CD14-positive monocyte (primary cell): ENCODE results near the gene IKZF2. TPM values are rescaled to one million over a fixed set of nuclear protein-coding genes. Genes with fewer than 3 reads are reported as not detected.

Source experiments
- DNase-seq, 3 donors: peaks; one replicate each; pipeline ENCODE4 v3.0.0-alpha.2; 2011 to 2022
- H2AFZ ChIP-seq: 2 replicates; pipeline ENCODE4 v1.6.0; 2012; ENCODE audit warnings: mild to moderate bottlenecking, low read depth, low read length, inconsistent platforms; ENCODE audit not compliant: insufficient read depth, poor library complexity, severe bottlenecking
- H3K27ac ChIP-seq, 2 donors: 1 replicate in 1 of 2; 2 replicates in 1 of 2; pipeline ENCODE4 v1.5.1; 2012 to 2013; ENCODE audit warnings: low read length in 2 of 2, control low read depth in 1 of 2, inconsistent platforms in 1 of 2, low read depth in 1 of 2, mild to moderate bottlenecking in 1 of 2
- H3K27me3 ChIP-seq, 2 donors: one replicate each; pipeline versions ENCODE4 v1.6.0 to v1.6.1; 2011 to 2013; ENCODE audit warnings: low read length in 2 of 2; ENCODE audit not compliant: control insufficient read depth in 2 of 2, insufficient read depth in 2 of 2
- H3K36me3 ChIP-seq, 2 donors: replicated peaks in 1 of 2; 1 replicate in 1 of 2; 2 replicates in 1 of 2; pipeline versions ENCODE4 v1.5.1 to v1.6.1; 2012 to 2013; ENCODE audit warnings: low read length in 2 of 2, control low read depth in 1 of 2, inconsistent platforms in 1 of 2, mild to moderate bottlenecking in 1 of 2; ENCODE audit not compliant: insufficient read depth in 2 of 2, control insufficient read depth in 1 of 2
- H3K4me1 ChIP-seq, 2 donors: 1 replicate in 1 of 2; 2 replicates in 1 of 2; pipeline versions ENCODE4 v1.5.1 to v1.6.1; 2012 to 2013; ENCODE audit warnings: low read length in 2 of 2, control low read depth in 1 of 2, inconsistent platforms in 1 of 2, mild to moderate bottlenecking in 1 of 2, moderate library complexity in 1 of 2; ENCODE audit not compliant: insufficient read depth in 2 of 2, control insufficient read depth in 1 of 2
- H3K4me2 ChIP-seq: replicated peaks from 2 replicates; pipeline ENCODE3; 2012; ENCODE audit warnings: low read length, moderate library complexity, mild to moderate bottlenecking; ENCODE audit not compliant: poor library complexity, severe bottlenecking; ENCODE audit errors: extremely low read depth
- H3K4me3 ChIP-seq, 3 experiments: fragments of 200-600 bp in 1 of 3; sonication (generic) in 1 of 3; replicated peaks in 1 of 3; 1 replicate in 2 of 3; 2 replicates in 1 of 3; pipeline ENCODE4 v1.5.1; 2011 to 2013; ENCODE audit warnings: low read length in 3 of 3, mild to moderate bottlenecking in 3 of 3, control low read depth in 2 of 3, low read depth in 2 of 3, inconsistent platforms in 1 of 3, moderate library complexity in 1 of 3
- H3K79me2 ChIP-seq: 2 replicates; pipeline ENCODE4 v1.6.0; 2012; ENCODE audit warnings: mild to moderate bottlenecking, control low read depth, inconsistent platforms, low read length, moderate library complexity; ENCODE audit not compliant: insufficient read depth
- H3K9ac ChIP-seq: 2 replicates; pipeline ENCODE4 v1.6.0; 2017; ENCODE audit warnings: low read length, mild to moderate bottlenecking; ENCODE audit not compliant: insufficient read depth, poor library complexity, severe bottlenecking
- H3K9me3 ChIP-seq, 2 donors: replicated peaks in 1 of 2; 1 replicate in 1 of 2; 2 replicates in 1 of 2; pipeline versions ENCODE4 v1.5.1 to v1.6.1; 2012 to 2013; ENCODE audit warnings: low read length in 2 of 2, control low read depth in 1 of 2; ENCODE audit not compliant: control insufficient read depth in 1 of 2, insufficient read depth in 1 of 2
- H4K20me1 ChIP-seq: 2 replicates; pipeline ENCODE4 v1.6.0; 2012; ENCODE audit warnings: mild to moderate bottlenecking, low read length, control low read depth, moderate library complexity; ENCODE audit not compliant: insufficient read depth
- H3K27ac Mint-ChIP-seq, 7 donors: one replicate each; pipeline ENCODE4 v1.8.0; 2020; ENCODE audit warnings: mild to moderate bottlenecking in 7 of 7, mixed read lengths in 7 of 7, moderate library complexity in 6 of 7, inconsistent platforms in 2 of 7
- H3K27me3 Mint-ChIP-seq, 3 donors: one replicate each; pipeline ENCODE4 v1.8.0; 2021 to 2022; ENCODE audit warnings: low read depth in 3 of 3, mild to moderate bottlenecking in 3 of 3, mixed read lengths in 3 of 3, moderate library complexity in 3 of 3, inconsistent platforms in 1 of 3
- H3K36me3 Mint-ChIP-seq, 2 donors: one replicate each; pipeline ENCODE4 v1.8.0; 2020; ENCODE audit warnings: mixed read lengths in 2 of 2, inconsistent platforms in 1 of 2, mild to moderate bottlenecking in 1 of 2
- H3K4me1 Mint-ChIP-seq: one replicate; pipeline ENCODE4 v1.8.0; 2020; ENCODE audit warnings: mild to moderate bottlenecking, mixed read lengths
- H3K4me3 Mint-ChIP-seq, 2 donors: one replicate each; pipeline ENCODE4 v1.8.0; 2020; ENCODE audit warnings: mild to moderate bottlenecking in 2 of 2, mixed read lengths in 2 of 2, moderate library complexity in 1 of 2
- H3K9me3 Mint-ChIP-seq, 7 donors: one replicate each; pipeline ENCODE4 v1.8.0; 2020 to 2022; ENCODE audit warnings: mixed read lengths in 7 of 7, mild to moderate bottlenecking in 6 of 7, moderate library complexity in 6 of 7, inconsistent platforms in 2 of 7
- WGBS: methylation state at CpG from one replicate; pipeline ENCODE4 v1.1.5; 2013; ENCODE audit warnings: missing lambda C conversion rate; ENCODE audit not compliant: insufficient coverage; 5-methylcytosine and 5-hydroxymethylcytosine counted together
- intact Hi-C, 2 donors: fragments of 100-400 bp; cut with micrococcal nuclease; formaldehyde crosslinking; loops; one replicate each; pipeline versions ENCODE4 v1.15.0 to v1.15.1; 2023
- polyA plus RNA-seq, 3 donors: library from polyadenylated mRNA; depleted of rRNA in 1 of 3; unstranded in 2 of 3; stranded (reverse) in 1 of 3; fragments of 300-500 nt in 2 of 3; fragments of >200 nt in 1 of 3; fragmentation: Illumina TruSeq in 2 of 3; gene quantifications; 1 replicate in 2 of 3; 2 replicates in 1 of 3; pipeline ENCODE4 v1.2.3, GENCODE V29; 2012 to 2021
- TF ChIP-seq, protein P1 (sequence below): fragments of 200-600 bp; IDR thresholded peaks from one replicate; pipeline ENCODE4 v1.8.0; 2022; ENCODE audit warnings: antibody characterized with exemption, mild to moderate bottlenecking

Gene IKZF2
- polyA plus RNA-seq, 3 donors = 0.10 to 0.12 (median 0.11) TPM

DNA sequence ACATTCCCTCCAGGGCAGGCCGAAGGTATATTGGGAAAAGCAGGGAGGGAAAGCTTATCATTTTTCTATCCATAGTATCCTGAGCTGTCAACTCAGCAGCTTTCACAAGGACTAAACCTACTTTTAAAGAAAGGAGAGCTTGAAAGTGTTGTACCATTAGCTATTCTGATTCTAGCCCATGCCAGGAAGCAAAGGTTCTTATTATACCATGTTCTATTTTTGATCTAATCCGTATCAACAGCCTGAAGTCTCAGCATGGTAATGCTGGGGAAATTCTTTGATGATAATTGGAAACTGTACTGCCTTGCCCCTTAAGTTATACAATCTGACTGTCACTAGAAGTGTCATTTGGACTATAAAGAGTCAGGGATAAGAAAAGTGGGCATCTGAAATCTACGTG is 193.3 kb downstream of the IKZF2 start:
- Histone ChIP-seq H3K9ac (no peak overlapping the region), H3K9me3 (no peaks in the 10 kb centered on the region), H3K79me2 (no peaks in the 10 kb centered on the region), H4K20me1 (no peaks in the 10 kb centered on the region), H3K4me3 (no peak overlapping the region), H3K27ac (no peak overlapping the region), H3K4me1 (no peaks in the 10 kb centered on the region), H3K4me2 (no peak overlapping the region), H3K27me3 (no peaks in the 10 kb centered on the region), H3K36me3 (no peaks in the 10 kb centered on the region), H2AFZ (no peak overlapping the region)
- no peak for DNase-seq
- Mint-ChIP-seq H3K27ac (no peak overlapping the region), H3K36me3 (no peaks in the 10 kb centered on the region), H3K27me3 (peaks cover 0 to 1% (median 0%) of the 10 kb centered on the region in 3 donors), H3K4me3 (no peak overlapping the region), H3K9me3 (peaks cover 0 to 1% (median 0%) of the 10 kb centered on the region in 7 donors), H3K4me1 (peaks cover 2% of the 10 kb centered on the region)
- intact Hi-C loops = no loop called here
- WGBS = no CpG with 5 or more reads among the region's 3 CpGs
- TF ChIP-seq, protein P1, sequence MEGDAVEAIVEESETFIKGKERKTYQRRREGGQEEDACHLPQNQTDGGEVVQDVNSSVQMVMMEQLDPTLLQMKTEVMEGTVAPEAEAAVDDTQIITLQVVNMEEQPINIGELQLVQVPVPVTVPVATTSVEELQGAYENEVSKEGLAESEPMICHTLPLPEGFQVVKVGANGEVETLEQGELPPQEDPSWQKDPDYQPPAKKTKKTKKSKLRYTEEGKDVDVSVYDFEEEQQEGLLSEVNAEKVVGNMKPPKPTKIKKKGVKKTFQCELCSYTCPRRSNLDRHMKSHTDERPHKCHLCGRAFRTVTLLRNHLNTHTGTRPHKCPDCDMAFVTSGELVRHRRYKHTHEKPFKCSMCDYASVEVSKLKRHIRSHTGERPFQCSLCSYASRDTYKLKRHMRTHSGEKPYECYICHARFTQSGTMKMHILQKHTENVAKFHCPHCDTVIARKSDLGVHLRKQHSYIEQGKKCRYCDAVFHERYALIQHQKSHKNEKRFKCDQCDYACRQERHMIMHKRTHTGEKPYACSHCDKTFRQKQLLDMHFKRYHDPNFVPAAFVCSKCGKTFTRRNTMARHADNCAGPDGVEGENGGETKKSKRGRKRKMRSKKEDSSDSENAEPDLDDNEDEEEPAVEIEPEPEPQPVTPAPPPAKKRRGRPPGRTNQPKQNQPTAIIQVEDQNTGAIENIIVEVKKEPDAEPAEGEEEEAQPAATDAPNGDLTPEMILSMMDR = no peak

DNA sequence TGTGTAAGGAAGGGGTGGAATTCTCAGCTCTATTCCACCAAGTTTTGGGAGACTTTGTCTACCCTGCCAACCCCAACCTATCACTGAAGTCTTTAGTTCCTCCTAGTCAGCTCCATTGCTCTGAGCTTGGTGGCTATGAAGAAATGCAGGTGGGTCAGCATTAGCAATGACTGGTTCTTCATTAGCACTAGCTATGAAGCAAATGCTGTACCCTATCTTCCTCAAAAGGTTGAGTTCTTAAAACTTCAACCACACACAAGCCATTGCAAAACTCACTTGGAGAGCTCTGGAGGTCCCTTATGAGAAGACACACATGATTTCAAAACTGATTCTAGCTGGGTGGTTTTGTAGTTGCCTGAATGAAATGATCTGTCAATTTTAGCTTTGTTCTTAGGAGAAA is 193.8 kb downstream of the IKZF2 start:
- Histone ChIP-seq H3K9me3 (no peaks in the 10 kb centered on the region), H3K79me2 (no peaks in the 10 kb centered on the region), H3K27me3 (no peaks in the 10 kb centered on the region), H4K20me1 (no peaks in the 10 kb centered on the region), H3K9ac (no peak overlapping the region), H2AFZ (no peak overlapping the region), H3K27ac (no peak overlapping the region), H3K4me1 (no peaks in the 10 kb centered on the region), H3K4me2 (no peak overlapping the region), H3K36me3 (no peaks in the 10 kb centered on the region), H3K4me3 (no peak overlapping the region)
- peaks cover 2% of the 10 kb centered on the region for H3K4me1 Mint-ChIP-seq
- intact Hi-C loops = no loop called here
- no peak overlapping the region for H3K4me3 Mint-ChIP-seq
- peaks cover 0 to 1% (median 0%) of the 10 kb centered on the region in 7 donors for H3K9me3 Mint-ChIP-seq
- no peaks in the 10 kb centered on the region for H3K36me3 Mint-ChIP-seq
- H3K27me3 Mint-ChIP-seq = peaks cover 0 to 1% (median 0%) of the 10 kb centered on the region in 3 donors
- TF ChIP-seq, protein P1 = no peak
- no peak overlapping the region for H3K27ac Mint-ChIP-seq
- no peak for DNase-seq
